HL-60 (cell line): ENCODE results near the gene MPZ.

Experiments used
- DNase-seq, 2 experiments: peaks; one replicate each; pipeline ENCODE4 v3.0.0-alpha.2; 2010 to 2020; ENCODE audit warnings: low read depth in 1 of 2, low spot score in 1 of 2
- H3K27ac ChIP-seq: fragments of 250-450 bp; sonication (Bioruptor Pico); replicated peaks from 2 replicates; pipeline ENCODE4 v1.5.1; 2020; ENCODE audit warnings: mild to moderate bottlenecking, moderate library complexity
- H3K27me3 ChIP-seq: fragments of 250-450 bp; sonication (Bioruptor Pico); 2 replicates; pipeline ENCODE4 v1.5.1; 2021; ENCODE audit warnings: mild to moderate bottlenecking, moderate library complexity; ENCODE audit not compliant: insufficient read depth, poor library complexity, severe bottlenecking
- H3K4me3 ChIP-seq: replicated peaks from 2 replicates; pipeline ENCODE4 v1.5.1; 2011; ENCODE audit warnings: mild to moderate bottlenecking, control low read depth, low read length; ENCODE audit not compliant: insufficient read depth
- CTCF ChIP-seq: IDR thresholded peaks from one replicate; pipeline ENCODE4 v1.5.1; 2011; ENCODE audit warnings: low read length, control low read depth, inconsistent platforms; ENCODE audit not compliant: insufficient read depth
- GABPA ChIP-seq: IDR thresholded peaks from 2 replicates; pipeline ENCODE4 v1.6.1; 2012; ENCODE audit warnings: low read depth
- POLR2AphosphoS5 ChIP-seq: IDR thresholded peaks from 2 replicates; pipeline ENCODE4 v1.6.1; 2012; ENCODE audit warnings: low read depth
- REST ChIP-seq: IDR thresholded peaks from 2 replicates; pipeline ENCODE4 v1.6.1; 2012; ENCODE audit warnings: low read depth; ENCODE audit not compliant: insufficient replicate concordance
- SPI1 ChIP-seq: IDR thresholded peaks from 2 replicates; pipeline ENCODE4 v1.6.1; 2012; ENCODE audit warnings: low read depth, mild to moderate bottlenecking, borderline replicate concordance

Gene MPZ

GRCh38 chr1:161266202-161266601, 43.6 kb downstream of the MPZ start:
- TF ChIP-seq REST: no peak
- no peak for TF ChIP-seq GABPA
- no peak for TF ChIP-seq CTCF
- TF ChIP-seq POLR2AphosphoS5: no peak
- TF ChIP-seq SPI1: no peak
- no peak for DNase-seq
- Histone ChIP-seq H3K27me3 (peaks cover 4% of the 10 kb centered on the region), H3K4me3 (no peak overlapping the region), H3K27ac (no peak overlapping the region)

GRCh38 chr1:161265305-161265704, 44.5 kb downstream of the MPZ start:
- no peak for DNase-seq
- Histone ChIP-seq H3K27me3 (peaks cover 12% of the 10 kb centered on the region), H3K27ac (no peak overlapping the region), H3K4me3 (no peak overlapping the region)
- no peak for TF ChIP-seq GABPA
- no peak for TF ChIP-seq REST
- TF ChIP-seq CTCF: no peak
- TF ChIP-seq POLR2AphosphoS5: no peak
- TF ChIP-seq SPI1: no peak

GRCh38 chr1:161261261-161262235, 48.2 kb downstream of the MPZ start:
- DNase-seq: no peak
- Histone ChIP-seq H3K27me3 (peaks cover 36% of the 10 kb centered on the region), H3K27ac (no peak overlapping the region), H3K4me3 (no peak overlapping the region)
- TF ChIP-seq REST (peak; percentile 73), CTCF (no peak)
